Measurements from ENCODE around the gene LOXL4.

Gene LOXL4

GRCh38 chr10:98264378-98265065 is 3.5 kb downstream of the LOXL4 start:
- DNase-seq (ENCODE audit: low read depth in 2 of 2): no peak

DNA sequence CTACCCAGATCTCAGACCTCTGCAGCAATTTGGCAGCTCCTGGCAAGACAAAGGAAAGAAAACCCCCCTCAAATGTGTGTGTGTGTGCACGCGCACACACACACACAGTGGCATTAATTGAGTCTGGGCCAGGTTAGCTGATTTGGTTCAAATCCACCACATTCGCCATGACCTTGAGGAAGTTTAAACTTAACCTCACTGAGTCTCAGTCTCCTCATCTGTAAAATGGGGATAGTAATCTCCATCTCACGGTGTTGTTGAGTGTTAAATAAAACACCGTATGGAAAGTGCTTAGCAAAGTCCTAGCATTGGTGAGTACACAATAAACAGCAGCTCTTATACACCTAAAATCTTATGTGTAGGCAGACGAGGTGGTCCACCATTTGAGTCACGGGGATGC is 4.9 kb downstream of the LOXL4 start:
- no peak for DNase-seq (ENCODE audit: low read depth in 2 of 2)

DNA sequence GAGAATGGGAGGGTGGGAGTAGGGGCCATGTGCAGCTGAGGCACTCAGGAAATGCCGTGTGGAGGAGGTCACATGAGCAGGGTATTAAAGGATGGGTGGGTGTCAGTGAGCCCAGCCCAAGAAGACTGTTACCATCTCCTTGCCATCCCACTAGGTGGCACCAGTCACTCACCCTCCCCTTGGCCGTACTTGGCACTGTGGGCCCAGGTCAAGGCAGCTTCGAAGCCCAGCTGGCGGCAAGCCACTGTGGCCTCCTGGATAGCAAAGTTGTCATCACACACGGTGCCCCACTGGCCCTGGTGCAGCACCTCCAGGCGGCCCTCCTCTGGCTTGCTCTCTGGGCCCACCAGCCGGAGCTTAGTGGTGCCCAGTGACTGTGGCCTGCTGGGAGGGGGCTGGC is 5.4 kb downstream of the LOXL4 start:
- peak in 1 of 2 donors; percentile 11 for DNase-seq (ENCODE audit: low read depth in 2 of 2)

DNA sequence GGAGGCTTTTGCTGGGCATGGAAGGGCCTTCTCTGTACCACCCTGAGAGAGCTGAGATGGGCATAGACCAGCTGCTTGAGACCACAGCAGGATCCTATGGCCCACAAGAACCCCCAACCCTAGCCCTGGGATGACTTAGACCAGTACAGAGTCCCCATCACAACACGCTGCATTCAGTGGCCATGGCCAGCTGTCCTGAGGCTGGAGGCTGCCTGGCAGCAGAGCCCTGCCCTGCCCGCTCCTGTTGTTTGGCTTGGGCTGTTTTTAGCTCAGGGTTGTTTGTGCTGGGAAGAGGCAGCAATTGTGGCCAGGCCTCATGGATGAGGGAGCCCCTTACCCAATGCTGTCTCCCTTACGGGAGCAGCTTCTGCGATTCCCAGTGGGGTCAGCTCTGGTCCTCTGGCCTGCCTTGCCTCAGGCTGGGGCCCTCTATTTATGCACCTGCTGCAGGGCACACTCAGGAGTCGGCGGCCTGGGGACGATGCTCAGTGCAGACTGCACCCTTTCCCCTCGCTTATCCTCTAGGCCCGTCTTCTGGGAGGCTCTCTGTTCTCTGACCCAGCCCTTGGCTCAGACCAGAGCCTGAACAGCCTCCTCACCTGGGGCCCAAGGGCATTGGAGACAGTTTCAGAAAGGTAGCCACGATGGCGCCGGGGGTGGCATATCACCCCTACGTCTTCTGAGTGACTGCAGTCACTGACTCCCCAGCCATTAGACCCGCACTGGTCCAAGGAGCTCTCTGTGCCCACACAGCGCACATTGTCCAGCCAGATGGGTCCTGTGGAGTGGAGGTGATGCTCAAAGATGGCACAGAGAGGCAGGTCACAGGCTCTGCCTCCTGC is 6.3 kb downstream of the LOXL4 start:
- DNase-seq (ENCODE audit: low read depth in 2 of 2): no peak

- no peak for DNase-seq (ENCODE audit: low read depth in 2 of 2)
Observed at GRCh38 chr10:98260752-98261151, 7.2 kb downstream of the LOXL4 start.

- DNase-seq (ENCODE audit: low read depth in 2 of 2): no peak
Observed at GRCh38 chr10:98260350-98260749, 7.6 kb downstream of the LOXL4 start.

DNA sequence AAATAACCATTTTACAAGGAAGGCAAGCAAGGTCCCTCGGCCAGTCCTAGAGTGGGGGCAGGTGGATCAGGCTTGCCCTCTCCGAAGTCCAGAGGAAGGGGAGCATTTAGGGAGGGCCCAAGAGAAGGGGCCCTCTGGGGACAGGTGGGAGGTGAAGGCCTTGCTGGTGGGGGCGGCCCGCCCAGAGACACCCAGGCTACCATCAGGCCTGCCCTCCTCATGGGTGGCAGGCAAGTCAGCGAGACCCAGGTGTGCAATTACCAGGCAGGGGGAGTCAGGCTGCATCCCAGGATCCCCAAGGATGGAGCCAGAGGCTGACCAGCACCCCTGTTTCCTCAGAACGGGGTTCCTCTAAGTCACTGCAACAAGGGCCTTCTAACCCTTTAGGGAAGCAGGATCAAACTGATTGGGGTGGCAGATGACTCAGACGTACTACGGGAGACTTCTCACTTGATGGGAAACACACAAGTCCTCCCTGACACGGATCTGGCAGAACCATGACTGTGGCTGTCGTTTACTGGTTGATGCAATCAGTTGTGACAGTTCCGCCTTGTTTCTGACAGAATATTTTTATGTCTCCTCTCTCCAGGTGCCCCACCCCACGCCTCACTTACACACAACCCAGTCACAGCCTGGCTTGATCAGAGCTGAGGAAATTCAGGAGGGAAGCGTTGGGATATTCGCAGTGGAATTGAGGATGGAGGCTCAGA is 8.2 kb downstream of the LOXL4 start:
- no peak for DNase-seq (ENCODE audit: low read depth in 2 of 2)

DNA sequence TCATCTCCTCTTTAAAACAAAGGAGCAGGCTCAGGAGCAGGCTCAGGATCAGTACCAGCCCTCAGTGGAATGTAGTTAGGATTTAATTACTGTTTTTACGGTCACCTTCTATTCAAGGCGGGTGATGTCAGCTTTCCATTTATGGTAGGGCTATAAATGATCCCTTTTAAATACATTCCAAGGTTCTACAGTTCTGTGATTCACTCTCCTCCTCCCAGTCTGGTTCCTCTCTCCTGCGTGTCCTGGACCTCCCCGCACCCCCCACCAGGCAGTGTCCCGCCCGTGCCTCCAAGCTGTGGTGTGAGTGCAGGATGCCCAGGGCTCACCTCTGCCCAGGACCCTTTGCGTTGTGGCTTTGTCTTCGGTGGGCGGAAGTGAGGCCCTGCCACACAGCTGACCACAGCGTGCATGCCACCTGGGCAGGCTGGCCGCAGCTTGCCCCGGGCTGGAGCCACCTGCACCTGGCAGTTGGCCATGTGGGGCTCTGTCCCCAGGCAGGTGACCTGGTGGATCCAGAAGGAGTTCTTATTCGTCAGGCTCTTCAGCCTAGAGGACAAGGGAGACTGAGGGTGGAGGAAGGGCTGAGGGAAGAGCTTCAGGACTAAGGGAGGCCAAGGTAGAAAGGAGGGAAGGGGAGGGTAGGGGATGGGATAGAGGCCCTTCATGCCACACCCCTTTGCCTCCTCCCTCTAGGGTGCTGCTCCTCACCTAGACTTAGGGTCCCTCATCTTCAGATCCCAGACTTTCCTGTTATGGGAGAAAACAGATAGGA is 9.1 kb downstream of the LOXL4 start:
- DNase-seq (ENCODE audit: low read depth in 2 of 2): no peak

DNA sequence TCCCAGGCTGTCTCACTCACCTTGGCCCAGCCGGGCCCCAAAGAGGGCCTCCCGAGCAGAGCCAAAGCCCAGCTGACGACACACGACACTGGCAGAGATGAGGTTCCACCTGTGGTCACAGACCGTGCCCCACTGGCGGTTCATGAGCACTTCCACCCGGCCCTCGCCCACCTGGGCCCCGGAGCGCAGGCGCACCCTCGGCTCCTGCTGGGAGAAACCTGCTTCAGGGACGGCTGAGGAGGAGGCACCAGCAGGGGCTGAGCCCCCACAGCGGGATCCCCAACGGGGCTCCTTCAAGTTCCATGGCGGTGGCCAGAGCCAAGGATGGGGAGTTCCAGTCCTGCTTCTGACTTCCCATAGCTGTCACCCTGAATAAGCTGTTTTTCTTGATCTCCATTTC is 10.0 kb downstream of the LOXL4 start:
- no peak for DNase-seq (ENCODE audit: low read depth in 2 of 2)

DNA sequence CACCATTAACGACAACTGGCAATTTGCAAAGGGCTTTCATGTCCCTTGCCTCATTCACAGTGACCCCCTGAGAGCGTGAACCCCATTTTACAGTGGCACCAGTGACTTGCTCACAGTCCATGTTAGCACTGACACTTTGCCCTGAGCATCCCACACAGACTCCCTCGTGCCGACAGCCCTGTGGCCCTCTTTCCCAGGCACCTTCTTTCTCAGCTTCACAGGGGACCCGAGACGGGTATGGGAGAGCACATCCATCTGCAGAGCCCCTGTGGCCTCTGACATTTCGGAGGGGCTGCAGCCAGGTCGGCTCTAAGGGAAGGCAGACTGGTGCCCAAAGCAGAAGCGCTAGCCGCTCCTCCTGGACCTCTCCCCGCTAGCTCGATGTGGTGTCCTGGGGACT is 10.8 kb downstream of the LOXL4 start:
- no peak for DNase-seq (ENCODE audit: low read depth in 2 of 2)

- no peak for DNase-seq (ENCODE audit: low read depth in 2 of 2)
Observed at GRCh38 chr10:98256692-98257091, 11.3 kb downstream of the LOXL4 start.

GRCh38 chr10:98255146-98255877 is 12.7 kb downstream of the LOXL4 start:
- no peak for DNase-seq (ENCODE audit: low read depth in 2 of 2)

DNA sequence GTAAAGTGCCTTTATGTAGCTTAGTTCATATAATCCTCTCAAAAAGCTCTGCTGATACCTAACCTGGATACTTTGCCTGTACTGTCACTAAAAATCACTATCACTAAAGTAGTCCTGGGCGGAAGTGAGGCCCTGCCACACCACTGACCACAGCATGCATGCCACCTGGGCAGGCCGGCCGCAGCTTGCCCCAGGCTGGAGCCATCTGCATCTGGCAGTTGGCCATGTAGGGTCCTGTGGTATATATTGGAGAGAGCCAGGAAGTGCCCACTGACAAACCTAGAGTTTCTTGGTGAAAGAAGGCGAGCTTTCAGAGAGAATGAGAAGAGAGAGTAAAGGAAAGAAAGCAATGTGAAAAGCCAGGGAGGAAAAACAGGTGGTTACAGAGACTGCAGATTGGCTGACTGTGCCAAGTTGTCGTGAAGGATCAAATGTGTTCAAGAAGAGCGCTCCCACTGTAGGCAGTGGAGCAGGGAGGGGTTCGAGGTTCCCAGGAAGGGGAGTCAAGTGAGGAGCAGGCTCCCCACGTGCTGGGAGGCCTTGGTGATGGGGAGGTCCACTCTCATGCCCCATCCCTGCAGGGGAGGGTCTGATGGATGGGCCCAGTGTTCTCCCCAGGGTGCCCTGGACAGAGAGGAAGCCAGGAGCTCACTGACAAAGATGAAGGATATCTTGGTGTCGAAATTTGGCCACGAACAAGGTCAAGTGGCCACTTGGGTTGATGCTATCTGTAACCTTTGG is 13.6 kb downstream of the LOXL4 start:
- no peak for DNase-seq (ENCODE audit: low read depth in 2 of 2)

GRCh38 chr10:98253499-98253898 is 14.5 kb downstream of the LOXL4 start:
- no peak for DNase-seq (ENCODE audit: low read depth in 2 of 2)

- no peak for DNase-seq (ENCODE audit: low read depth in 2 of 2)
Observed at GRCh38 chr10:98252464-98252863, 15.5 kb downstream of the LOXL4 start.

DNA sequence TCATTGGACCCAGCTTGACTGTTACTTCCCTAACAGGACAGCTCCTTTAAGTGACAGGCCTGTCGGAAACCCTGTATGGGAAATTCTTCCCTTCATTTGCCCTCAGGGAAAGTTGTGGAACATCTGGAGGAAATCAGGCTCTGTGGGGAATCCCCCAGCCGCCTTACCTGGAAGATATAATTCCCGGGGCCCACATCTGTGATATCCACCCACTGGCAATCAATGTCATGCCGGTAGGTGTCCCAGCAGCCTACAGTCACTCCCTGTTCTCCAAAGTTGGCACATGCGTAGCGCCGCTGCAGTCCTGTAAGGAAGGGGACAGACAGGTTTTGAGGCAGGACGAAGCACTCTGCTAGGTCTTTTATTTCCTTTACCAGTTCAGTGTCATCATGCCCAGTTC is 16.6 kb downstream of the LOXL4 start:
- DNase-seq (ENCODE audit: low read depth in 2 of 2): no peak

DNA sequence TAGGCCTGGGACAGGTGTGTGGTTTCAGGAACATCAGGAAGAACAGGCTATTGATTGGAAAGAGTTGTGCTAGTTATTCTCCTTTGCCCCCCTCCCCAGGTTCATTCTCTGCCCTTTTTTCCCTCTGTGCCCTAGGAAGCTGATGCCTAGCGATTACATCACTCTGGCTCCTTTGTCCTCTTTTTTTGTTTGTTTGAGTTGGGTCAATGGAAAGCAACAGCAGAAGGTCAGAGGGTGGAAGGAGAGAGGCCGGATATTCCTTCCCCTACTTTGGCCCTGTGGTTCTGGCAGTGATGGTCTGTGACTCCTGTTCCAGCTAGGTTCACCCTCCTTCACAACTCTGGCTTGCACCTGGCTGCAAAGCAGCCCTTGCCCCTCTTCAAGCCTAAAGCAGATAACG is 18.9 kb downstream of the LOXL4 start:
- no peak for DNase-seq (ENCODE audit: low read depth in 2 of 2)

DNA sequence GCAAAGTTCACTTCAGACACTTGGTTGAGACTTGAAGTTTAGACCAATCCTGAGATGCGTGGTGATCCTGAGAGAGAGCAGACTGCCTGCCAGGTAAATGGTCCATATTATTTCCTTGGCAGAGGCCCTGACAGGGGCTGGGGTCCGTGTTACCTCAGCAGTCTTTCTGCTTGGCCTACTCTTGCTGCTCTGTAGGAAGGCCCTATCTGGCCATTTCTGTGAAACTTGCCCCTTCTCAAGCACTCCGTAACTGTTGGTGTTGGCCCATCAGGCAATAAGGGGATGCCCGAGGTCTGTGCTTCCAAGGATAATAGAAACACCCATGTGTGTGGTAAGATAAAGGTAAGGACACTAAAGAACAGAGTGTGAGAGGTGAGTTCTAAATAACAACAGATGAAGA is 20.0 kb downstream of the LOXL4 start:
- no peak for DNase-seq (ENCODE audit: low read depth in 2 of 2)

GRCh38 chr10:98246911-98247805 is 20.8 kb downstream of the LOXL4 start:
- DNase-seq (ENCODE audit: low read depth in 2 of 2): no peak

GRCh38 chr10:98244586-98244985 is 23.4 kb downstream of the LOXL4 start:
- no peak for DNase-seq (ENCODE audit: low read depth in 2 of 2)

Data from stimulated activated CD4-positive, alpha-beta T cell treated with anti-CD3 and anti-CD28 coated beads, Interleukin-4, amount 100 ng/mL, for 48 hours (primary cell).